ENCODE results near the gene TBC1D10A.

Gene TBC1D10A

DNA sequence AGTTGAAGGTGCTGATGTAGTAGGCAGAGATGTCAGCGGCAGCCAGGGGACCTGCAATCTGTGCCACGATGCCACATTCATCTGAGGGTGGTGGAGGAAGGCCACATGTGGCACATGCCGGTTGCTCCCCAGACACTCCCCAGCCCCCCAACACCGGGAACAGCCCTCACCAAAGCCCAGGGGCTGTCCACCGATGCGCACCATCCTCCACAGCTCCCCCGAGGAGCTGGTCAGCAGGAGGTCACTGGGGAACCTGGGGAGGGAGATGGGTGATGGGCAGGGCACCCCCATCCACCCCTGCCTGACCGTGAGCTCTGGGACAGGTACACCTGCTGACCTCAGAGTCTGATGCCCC lies 40.9 kb downstream of the TBC1D10A start:
- no peak for DNase-seq (ENCODE audit: low spot score)

DNA sequence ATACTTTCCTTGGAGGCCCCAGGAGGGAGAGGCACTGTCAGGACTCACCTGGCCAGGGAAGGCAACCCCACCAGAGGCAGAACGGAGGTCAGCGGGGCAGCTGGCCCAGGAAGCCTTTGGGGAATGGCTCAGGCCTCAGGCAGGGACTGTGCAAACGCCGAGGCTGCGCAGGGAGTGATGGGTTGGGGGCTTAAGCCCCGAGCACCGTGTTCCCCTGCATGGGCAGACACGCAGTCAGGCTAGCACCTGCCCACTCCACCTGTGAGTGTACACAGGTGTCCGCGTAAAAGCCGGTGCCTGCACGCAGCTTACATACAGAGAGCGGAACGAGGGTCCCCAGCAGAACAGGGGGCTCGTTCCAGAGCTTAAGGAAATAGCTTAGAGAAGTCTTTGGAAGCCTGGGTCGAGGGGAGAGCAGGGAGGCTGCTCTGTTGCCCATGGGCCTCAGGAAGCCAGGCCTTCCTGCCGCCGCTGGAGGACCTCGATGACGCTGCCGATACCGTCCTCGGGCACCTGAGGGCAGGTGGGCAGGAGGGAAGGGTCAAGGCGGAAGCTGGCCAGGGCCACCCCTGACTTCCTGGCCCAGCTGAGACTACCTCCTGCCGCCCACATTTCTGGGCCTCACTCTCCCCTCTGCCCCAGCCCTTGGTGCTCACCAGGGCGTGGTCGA lies 41.4 kb downstream of the TBC1D10A start:
- DNase-seq (ENCODE audit: low spot score): no peak

DNA sequence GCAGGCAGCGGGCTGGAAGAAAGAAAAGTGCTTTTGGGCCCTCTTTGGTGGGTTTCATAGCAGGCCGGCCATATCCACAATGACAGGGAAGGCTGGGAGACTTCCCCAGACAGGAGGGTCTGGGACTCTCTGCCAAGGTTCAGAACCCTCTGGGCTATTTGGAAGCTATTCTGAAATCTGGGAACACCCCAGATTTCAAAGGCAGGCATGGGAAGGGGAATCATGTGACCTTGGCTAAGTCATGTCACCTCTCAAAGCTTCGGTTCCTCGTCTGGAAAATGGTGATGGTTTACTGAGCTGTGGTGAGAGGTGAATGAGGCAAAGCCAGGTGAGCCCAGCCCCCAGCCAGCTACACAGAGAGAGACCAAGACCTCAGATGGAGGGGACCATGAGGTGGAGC lies 42.1 kb downstream of the TBC1D10A start:
- no peak for DNase-seq (ENCODE audit: low spot score)

DNA sequence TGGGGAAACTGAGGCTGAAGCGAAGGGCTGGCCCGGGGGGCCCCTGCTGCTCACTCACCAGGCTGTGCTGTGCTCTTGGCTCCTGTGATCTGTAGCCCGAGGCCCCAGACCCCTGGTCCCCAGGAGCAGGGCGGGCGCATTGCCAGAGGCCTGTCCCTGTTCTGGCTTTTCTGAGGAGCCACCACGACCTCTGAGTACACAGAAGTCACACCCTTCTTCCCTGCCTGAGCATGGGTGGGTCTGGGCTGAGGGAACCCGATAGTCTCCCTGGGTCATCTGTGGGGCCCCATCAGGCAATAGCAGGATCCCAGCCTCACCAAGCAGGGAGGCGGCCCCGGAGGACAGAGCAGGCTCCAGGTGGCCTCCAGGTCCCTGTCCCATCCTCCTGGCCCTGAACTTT lies 42.6 kb downstream of the TBC1D10A start:
- no peak for DNase-seq (ENCODE audit: low spot score)

DNA sequence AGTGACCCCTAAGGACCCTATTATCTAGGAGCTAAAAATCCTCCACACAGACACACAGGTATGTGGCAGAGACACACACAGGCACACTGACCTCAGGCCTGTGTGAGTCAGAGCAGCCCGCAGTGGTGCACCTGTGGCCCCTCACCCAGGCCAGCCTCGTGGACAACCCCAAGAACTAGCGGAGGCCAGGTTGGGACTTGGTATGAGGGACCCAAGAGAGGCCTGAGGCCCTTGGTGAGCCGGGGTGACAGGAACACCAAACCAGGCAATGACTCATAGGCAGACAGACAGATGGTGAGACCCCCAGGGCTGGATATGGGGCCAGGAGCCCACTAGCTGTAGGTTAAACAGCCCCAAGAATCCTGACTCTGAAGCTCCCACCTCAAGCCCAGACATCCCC lies 43.4 kb downstream of the TBC1D10A start:
- no peak for DNase-seq (ENCODE audit: low spot score)

DNA sequence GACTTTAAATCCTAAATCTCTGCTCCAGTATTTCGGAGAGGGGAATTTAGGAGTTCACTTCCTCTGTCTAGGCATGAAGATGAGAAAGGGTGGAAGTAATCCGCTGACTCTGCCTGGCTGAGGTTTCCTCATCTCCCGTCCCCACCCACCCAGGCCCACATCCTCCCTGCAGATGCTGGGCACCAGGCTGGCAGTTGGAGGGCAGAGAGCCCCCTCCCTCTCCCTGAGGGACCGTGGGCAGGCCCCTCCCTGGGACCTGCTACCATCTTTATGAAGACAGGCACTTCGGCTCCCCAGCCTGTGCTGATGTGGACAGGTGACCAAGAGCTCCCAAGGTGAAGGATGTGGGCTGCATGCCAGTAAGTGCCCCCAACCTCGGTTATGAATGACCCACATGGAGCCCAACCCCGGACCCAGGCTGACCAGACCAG lies 44.1 kb downstream of the TBC1D10A start:
- no peak for DNase-seq (ENCODE audit: low spot score)

DNA sequence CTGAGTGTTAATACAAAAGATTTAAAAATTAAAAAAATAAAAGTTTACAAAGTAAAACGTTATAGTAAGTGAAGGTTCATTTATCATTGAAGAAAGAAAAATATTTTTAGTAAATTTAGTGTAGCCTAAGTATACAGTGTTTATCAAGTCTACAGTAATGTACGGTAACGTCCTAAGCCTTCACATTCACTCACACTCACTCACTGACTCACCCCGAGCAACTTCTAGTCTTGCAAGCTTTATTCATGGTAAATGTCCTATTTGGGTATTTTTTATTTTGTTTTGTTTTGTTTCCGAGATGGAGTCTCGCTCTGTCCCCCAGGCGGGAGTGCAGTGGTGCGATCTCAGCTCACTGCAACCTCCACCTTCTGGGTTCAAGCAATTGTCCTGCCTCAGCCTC lies 46.2 kb downstream of the TBC1D10A start:
- no peak for DNase-seq (ENCODE audit: low spot score)

DNA sequence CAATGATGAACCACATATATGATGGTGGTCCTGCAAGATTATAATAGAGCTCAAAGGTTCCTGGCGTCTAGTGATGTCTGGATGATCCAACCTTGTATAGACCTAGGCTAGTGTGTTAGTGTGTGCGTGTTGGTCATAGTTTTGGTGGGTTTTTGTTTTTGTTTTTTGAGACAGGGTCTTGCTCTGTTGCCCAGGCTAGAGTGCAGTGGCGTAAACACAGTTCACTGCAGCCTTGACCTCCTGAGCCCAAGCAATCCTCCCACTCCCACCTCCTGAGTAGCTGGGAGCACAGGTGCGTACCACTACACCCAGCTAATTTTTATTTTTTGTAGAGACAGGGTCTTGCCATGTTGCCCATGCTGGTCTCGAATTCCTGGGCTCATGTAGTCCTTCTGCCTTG lies 46.8 kb downstream of the TBC1D10A start:
- no peak for DNase-seq (ENCODE audit: low spot score)

DNA sequence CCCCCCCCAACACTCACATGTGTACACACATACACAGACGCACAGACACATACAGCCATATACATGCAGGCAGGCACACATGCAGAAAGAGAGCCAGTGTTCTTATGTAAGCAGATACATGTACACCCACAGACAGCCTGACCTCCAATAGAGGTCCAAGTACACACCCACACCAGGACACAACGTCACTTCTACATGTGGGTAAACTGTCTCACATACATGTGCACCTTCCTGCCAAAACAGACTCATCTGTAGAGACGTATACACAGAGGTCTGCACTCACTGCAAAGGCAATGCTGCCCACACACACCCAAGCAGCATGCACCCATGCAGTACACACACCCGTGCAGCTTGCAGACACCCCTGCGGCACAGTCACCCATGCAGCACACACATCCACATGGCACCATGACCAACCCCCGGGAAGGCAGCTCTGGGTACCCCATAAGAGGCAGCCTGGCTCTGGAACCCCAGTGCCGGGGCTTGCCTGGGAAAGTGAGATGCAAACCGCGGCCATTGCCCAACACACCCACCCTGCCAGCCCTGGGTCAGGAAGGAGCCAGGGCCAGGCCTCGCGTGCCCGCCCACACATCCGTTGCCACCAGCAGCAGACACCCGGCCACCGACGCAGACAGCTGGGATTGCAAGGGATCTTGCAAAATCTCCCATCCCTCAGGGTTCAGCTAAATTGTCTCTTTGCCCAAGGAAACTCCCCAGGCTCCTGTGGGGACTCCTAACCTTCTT lies 47.5 kb downstream of the TBC1D10A start:
- DNase-seq (ENCODE audit: low spot score): no peak

DNA sequence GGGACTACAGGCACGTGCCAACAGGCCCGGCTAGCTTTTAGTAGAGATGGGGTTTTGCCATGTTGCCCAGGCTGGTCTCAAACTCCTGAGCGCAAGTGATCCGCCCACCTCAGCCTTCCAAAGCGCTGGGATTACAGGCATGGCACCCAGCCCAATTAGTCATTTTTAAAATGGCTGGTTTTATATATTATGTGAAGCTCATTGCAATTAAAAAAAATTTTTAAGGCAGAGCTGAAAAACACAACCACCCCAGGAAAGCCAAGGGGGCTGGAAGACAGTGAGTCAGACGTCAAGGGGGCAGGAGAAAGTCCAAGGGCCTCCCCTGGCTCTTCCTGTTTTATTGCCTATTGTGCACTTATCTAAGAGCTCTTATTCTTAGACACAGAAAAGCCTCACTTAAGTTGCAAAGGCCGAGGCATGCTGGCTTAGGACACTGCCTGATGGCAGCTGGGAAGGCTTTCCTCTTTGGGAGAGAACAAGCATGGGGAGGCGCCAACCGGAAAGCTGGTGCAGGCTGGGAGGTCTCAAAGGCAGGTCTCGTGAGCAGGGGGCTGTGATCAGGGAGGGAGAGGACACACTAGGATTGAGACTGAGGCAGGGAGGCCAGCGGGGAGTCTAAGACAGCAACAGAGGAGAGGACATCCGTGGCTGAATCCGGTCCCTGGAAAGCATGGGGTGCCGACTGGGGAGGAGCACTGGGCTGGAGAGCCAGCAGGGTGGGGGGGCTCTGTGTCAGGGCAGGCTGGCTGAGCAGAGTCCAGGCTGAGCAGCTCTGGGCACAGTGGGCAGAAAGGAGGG lies 49.0 kb downstream of the TBC1D10A start:
- no peak for DNase-seq (ENCODE audit: low spot score)

DNA sequence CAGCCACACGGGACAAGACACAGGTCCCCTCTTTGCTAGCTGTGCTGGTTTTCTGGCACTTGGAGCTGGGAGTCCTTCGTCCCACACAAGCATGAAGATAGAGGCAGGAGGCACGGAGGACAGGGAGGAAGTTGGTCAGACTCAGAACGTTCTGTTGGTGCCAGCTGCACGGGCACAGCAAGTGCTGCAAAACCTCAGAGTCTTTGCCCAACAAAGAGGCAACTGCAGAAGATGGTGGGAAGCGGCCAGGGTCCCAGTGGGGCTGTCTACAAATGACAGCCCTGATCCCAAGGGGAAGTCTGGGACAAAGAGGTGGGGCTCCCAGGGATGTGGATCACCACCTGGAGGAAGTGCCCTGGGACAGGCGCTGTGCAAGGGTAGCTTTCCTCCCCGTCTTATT lies 50.7 kb downstream of the TBC1D10A start:
- DNase-seq (ENCODE audit: low spot score): no peak

DNA sequence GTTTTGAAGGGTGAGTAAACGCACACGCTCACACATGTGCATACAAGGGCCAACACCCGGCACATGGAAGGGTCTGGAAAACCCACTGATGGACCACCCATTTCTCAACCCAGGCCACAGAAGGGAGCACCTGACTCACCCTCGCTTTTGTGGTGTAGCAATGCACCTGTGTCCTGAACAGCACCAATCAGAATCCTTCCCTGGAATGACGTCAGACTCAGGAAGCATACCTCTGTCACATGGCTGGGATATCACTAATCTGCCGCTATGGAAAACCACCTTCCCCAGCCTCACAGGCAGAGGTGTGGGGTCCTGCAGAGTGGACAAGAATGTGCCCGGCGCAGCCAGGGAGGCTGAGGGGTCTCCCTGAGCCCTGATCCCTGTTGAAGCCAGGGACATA lies 51.1 kb downstream of the TBC1D10A start:
- DNase-seq (ENCODE audit: low spot score): no peak

DNA sequence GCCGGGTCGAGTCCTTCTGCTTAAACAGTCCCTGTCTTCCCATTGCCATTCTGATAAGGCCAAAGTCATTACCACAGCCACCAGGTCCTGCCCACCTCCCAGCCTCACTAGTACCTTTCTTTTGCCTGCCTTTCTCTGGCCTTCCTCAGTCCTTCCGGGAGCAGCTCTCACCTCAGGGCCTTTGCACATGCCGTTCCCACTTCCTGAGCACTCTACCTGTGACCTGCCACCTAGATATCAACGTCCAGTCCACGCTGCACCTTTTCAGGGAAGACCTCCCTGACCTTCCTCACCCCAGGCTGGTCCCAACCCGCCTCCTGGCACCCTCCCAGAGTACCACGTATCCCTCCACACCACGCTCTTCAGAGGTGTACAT lies 52.3 kb downstream of the TBC1D10A start:
- DNase-seq (ENCODE audit: low spot score): no peak

DNA sequence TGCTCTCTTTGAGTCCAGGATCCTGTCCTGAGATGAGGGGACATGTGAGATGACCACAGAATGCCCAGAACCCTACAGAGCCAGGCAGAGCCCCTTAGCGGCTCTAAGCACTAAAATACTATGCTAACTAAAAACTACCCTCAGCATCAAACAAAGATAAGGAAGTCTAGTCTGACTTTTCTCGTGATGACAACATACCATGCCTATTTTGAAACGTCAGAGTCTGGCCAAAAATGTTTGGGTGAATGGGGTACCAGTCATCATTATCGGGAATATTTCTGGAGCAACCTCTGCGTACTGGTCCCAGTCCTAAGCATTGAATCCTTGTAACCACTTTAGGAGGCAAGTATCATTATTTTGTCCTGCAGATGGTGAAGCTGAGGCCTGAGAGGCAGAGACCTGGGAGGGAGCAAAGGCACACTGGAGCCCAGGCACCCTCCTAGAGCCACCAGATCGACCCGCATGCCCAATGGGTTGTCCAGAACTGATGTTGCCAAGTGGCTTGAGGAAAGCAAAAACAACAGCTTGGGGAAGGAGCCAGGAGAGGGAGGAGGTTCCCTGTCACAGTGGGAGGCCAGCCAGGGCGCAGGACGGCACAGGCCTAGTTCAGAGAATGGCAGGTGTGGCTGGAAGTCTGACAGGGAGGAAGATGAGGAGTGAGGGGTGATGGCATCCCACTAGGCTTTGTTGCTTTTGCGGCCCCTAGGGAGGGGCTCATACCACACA lies 52.9 kb downstream of the TBC1D10A start:
- DNase-seq (ENCODE audit: low spot score): no peak

DNA sequence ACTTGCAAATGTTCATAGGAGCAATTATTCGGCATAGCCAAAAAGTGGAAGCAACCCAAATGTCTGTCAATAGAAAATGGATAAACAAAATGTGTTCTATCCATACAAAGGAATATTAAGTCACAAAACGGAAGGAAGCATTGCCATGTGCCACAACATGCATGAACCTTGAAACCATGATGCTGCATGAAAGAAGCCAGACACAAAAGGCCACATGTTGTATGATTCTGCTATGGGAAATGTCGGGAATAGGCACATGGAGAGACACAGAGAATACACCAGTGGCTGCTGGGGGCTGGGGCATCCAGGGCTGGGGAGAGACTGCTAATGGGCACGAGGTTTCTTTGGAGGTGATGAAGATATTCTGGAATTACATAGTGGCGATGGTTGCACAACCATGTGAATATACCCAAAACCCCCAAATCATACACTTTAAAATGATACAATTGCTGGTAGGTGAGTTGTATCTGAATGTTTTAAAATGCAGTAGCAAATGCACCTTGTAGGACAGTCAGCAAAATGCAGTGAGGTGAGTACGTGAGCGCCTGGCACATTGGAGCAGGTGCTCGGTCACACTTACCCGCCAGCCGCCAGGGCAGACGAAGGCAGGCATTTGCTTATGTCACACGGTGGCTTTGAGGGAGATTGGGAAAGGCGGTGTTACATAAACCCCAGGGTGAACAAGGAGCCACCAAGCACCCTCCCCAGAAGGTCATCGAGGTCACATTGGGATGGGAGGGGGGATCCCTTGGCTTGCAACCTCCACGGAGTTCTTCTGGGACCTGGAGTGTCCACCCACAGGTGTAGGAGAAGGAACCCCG lies 53.8 kb downstream of the TBC1D10A start:
- DNase-seq (ENCODE audit: low spot score): no peak

DNA sequence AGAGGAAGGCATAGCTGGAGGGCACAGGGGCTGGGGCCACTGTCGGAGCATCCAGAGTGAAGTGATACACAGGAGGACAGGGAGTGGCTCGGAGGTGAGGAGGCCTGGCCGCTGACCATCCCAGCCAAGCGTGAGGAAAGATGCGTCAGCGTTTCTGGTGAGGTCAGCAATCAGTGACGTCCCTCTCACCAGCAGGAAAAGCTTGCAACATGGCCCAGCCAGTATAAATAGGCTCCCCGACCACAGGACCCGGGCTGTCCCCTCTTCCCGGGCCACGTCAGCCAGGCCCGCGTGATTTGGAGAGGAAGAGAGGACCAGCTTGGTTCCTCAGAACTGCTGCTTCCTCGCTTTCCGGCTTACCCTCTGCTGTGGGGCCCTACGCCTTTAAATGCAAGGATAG lies 55.9 kb downstream of the TBC1D10A start:
- DNase-seq (ENCODE audit: low spot score): no peak

DNA sequence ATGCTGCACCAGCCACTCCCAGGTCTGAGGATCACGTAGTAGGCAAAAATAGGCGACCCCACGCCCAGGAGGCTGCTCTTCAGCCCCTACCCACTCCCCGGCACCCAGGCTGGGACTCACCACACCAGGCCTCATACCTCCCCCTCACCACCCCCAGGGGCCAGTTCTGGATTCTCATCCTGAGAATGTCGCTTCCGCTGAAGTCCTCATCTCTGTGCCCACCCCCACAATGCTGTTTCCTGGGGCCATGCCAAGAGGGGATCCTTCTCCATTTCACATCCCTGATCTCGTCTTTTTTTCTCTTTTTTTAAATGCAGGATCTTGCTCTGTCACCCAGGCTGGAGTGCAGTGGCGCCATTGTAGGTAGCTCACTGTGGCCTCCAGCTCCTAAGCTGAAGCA lies 58.4 kb downstream of the TBC1D10A start:
- DNase-seq (ENCODE audit: low spot score): no peak

DNA sequence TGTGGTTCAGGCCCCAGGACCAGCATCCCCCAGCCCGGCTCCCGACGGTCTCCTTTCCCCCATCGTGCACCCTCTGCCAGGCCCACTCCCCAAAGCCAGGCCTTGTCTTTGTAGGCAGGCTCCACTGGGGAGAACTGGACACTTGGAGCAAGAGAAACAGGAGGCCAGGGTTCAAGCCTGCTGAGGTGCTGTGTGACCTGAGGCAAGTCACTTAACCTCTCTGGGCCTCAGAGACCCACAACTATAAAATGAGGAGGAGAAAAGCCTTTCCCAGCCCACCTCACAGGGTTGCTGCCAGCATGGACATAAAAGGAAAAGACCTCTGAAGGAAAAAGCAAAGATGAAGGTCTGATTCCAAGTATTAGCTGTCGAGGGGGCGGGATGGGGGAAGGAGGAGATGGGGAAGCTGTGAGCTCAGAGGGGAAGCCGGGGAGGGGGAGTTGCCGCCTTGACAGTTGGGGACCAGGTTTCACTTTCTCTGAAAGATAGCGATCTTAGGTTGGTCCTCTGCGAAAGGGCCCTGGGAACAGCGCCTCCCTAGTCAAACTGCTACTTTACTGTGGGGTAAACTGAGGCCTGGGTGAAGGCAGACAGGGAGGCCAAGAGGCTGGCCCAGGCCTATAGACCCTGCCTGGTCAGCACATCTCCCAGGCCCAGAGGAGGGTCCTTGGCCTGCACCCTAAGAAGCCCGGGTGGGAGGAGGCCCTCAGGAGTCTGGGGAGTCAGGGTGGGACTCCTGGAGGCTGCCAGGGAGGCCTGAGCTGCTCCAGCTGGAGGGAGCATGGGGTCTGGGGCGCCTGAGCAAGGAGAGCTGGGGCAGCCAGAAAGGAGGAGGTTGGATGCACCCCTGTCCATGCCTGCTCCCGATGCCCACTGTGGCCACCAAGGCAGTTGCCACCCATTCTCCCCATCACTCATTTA lies 59.1 kb downstream of the TBC1D10A start:
- no peak for DNase-seq (ENCODE audit: low spot score)

DNA sequence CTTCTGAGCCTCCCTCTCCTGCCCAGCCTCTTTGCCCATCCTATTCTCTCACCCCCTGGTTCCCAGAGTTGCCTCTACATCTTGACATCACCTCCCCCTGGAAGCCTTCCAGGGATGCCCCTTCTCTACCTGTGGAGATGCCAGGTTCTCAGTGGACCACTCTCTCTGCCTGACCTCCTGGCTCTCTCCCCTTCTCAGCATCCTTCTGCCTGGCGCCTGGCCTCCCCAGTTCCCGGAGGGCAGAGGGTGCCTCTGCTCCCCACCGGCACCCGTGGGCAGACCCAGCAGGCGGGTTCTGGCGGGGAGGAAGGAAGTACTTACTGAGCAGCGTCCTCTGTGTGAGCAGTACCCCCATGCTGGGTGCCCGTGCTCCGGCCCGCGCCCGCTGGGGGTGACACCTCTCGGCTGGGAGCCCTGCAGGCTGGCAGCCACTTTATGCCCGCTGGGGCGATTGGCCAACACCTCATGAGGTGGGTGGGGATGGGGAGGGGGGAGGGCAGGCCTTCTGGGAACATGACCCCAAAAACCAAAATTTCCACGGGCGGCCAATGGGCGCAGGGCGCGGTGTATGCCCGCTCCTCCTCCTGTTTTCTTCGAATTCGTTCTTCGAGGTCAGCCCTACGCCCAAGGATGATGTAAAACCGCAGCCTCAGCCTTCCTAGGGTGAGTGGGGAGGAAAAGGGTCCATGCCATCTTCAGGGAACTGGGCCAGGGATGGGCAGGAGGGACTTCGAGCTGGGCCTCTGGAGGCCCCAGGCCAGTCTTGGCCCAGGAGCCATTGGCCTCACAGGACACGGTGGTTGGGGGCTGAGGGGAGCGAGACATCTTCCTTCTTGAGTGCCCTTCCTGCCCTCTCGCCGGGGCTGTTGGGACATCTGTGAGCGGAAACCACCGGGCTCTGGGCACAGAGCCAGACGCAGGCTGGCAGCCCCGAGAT lies 60.0 kb downstream of the TBC1D10A start, which contains the start of gene OSM:
TSS of gene OSM (minus strand) at position 407 of the 937 bp plus-strand sequence. CDS start at position 355, 52 bp downstream.
- DNase-seq (ENCODE audit: low spot score): no peak

All from HuH-7 (cell line).